Stimulated activated CD8-positive, alpha-beta memory T cell treated with anti-CD3 and anti-CD28 coated beads, Interleukin-4, amount 100 ng/mL, for 1 hour (primary cell): Measurements from ENCODE around the gene EPS8.
"Not testable (repeated sequence)": the region's sequence is repeated elsewhere in the genome, so short reads cannot be mapped to it uniquely, and the experiment has no call there.

Source experiments
- DNase-seq, 2 donors: peaks; one replicate each; pipeline ENCODE4 v3.0.0-alpha.2; 2020; ENCODE audit warnings: low read depth in 2 of 2, low spot score in 1 of 2

Gene EPS8

DNA sequence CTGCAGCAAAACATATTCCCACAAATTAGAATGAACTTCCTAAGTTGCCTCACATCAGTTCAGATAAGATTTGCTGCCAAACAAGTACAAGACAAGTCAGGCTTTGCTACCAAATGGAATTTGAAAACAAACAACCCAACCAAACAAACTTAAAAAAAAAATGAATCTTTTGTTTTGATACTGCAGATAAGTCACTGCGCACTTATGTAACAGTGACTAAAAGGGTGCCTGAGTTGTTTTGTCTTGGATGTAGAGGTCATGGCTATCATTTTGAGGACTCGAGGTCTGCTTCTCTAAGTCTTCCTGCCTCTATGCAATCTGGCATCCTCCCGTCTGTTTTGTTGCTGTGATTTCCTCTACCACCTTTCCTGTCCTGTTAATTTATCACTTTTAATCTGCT, 11.1 kb upstream of the EPS8 start:
- DNase-seq, result no peak

DNA sequence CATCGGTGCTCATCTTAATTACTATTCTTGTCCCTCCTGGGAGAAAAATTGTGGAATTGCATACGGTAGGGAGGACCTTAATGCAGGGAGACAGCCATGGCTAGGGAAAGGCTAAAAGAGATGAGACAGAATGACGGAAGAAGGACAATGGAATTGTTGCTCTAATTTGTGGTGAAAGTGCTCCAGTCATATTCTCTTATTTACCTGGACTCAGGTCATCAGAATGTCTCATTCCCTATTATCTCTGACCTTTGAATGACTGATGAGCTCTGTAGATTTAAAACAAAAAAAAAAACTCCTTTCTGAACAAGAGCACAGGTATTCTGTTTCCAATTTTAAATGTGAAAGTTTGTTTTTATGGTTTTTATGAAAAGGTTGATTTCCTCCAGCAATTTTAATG, 8.6 kb upstream of the EPS8 start:
- no peak for DNase-seq

DNA sequence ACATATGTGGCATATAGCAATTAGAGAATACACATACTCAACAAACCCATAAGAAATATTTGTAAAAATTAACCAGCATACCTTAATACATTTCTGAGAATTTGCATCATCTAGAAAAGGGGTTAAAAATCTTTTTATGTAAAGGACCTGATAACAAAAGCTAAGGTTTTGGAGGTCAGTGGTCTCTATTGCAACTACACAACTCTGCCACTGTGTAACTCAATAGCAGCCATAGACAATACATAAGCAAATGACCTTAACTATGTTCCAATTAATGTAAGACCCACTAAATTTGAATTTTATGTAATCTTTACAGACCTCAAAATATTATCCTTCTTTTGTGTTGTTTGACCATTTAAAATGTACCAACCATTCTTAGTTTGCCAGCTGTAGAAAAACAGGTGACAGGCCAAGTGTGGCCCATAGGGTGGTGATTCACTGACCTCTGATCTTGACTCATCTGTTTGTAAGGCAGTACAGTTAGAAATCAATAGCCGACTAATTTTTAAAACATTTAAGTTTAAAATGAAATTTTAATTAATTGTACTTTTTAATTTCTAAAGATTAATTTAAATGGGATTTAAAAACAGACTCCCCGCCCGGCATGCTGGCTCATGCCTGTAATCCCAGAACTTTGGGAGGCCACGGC, 7.4 kb upstream of the EPS8 start:
- no peak for DNase-seq

DNA sequence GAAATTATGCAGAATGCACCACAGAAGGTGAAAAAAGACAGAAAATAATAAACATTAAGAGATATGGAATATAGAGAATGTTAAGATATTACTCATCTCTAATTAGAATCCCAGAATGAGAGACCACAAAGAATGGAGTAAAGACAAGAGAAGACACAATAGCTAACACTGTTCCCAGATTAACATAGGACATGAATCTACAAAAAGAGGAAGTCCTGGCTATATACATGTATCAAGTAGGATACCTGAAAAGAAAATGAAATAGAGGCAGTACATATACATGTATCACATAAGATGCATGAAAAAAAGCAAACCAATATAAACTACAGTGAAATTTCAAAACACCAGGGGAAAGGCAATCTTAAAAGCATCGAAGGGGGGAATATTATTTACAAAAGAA, 5.6 kb upstream of the EPS8 start:
- DNase-seq, result no peak

DNA sequence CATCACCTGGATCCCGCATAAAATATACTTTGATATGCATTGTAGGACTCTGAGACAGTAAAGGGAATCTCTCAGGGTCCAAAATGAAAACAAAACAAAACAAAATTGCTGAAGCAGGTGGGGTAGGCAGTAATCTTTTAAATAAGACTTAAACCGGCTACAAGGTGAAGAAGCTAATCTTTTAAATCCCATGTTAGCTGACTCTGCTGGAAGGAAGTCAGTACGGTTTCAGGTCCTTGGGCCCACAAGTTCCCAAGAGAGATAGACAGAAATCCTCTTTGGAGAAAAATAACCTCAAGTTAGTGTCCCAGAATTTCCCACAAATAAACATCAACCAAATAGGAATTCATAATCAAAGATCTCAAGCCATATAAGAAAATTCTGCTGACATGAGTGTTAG, 5.0 kb upstream of the EPS8 start:
- no peak for DNase-seq

DNA sequence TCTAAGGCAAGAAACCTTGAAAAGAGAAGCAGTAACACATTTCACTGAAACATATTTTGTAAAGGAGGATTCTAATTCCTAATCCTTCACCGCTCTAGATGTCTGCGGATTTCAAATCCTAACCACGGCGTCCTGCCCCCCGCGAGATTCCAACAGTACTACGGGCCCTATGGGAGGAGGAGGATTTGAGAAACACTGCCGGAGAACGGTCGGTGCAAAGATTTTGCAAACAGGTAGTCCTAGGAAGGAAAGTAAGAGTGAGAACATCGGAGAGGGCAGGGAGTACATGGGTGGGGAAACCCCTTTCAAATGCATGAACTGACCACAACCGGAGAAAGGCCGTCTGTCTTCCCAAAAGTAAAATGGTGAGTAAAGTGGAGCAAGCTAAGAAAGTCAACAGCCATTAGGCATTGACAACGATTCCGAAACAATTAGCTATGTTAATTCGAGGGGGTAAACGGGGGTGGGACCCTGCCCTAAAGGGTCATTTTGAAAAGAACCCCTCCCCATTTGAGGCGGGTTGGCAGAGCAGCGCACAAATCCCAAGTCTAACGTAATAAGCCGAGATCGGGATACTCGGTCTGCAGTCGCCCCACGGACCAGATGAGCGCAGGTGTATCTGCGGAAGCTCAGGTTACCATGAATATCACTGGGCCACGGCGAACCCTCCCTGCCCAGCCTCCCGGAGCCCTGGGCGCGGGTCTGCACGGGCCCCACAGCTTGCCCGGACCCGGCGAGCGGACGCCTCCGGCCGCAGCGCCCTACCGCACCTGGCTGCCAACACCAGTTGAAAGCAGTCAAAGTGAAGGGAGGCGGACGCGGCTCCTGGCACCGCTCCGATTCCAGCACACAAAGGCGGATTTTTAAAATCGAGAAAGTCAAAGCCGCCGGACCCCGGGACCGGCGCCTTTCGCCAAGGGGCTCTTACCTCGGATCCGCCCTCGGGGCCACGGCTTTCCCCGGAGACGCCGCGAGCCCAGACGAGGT, 662 bp downstream of the EPS8 start:
- peak in 1 of 2 donors; percentile 4 for DNase-seq

DNA sequence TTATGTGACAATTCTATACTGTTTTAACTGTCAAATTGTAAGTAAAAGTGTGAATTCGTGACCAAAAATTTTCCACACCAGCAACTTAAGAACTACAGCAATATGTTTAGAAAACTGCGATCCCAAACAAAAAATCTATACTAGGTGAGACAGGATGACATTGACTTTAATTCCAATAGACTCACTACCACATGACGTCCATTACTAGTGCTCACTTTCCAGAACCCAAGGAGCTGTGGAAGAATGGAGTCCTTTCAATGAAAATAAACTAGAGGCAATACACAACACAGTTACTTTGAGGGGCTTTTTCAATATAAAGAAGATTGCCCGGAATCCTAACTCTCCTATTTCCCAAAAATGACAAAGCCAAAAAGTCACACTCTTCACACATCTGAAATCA, 1.4 kb downstream of the EPS8 start:
- no peak for DNase-seq

DNA sequence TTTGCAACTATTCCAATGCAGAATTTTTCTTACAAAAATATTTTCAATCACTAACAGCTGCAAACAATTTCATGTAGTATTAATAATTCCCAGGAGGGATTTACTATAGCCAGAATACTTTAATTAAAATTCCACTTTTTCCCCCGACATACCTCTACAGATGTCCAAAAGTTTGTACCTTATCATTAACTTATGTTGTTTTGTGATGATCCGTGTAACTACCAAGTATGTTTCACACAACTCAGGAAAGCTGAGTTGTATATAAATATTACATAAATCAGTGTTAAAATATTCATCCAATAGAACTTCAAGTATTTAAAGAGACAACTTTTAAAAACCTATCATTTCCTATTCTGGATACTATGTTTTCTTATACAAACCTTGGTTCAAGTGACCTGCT, 2.4 kb downstream of the EPS8 start:
- no peak for DNase-seq

DNA sequence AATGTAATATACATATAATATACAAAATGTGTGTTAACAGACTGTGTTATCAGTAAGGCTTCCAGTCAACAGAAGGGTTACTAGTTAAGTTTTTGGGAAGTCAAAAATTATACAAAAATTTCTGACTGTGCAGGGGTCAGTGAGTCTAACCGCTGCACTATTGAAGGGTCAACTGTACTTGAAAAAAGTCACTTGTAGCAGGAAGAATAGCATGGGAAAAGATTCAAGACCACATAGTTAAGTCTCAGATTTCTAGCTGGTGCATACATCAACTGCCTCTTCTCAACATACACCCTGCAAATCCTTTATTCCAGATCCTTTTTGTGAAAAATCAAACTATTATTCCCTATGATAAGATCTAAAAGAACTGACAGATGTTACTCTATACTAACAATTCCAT, 5.9 kb downstream of the EPS8 start:
- DNase-seq, result no peak

DNA sequence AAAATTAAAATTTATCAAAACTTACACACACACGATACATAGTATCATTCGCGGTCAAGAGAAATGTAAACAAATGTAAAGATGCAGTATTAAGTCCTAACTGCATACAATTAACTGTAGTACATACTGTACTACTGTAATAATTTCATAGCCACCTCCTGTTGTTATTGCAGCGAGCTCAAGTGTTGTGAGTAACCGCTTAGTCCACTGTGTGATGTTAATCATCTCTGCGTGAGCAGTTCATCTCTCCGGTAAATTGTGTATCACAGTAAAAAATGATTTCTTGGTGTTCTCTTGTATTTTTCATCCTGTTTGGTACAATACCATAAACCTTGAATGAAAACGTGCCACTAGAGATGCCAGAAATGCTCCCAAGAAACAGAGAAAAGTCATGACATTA, 6.5 kb downstream of the EPS8 start:
- DNase-seq, result no peak

DNA sequence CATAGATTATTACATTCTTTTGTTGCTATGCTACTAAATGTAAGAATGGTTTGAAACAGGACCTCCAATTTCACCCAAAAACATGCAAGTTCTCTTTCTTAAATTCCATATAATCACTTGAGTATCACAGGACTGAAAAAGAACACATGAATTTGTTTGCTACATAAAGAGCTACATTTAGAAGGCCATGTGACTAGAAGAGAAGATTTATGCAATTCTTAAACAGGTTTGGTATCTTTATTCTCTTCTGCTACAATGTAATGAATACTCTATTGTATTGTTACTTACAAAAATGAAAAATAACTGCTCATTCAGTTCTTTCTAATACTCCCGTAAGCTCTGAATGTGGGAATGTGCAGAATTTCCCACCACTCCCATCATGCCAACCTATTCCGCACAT, 9.3 kb downstream of the EPS8 start:
- no peak for DNase-seq

DNA sequence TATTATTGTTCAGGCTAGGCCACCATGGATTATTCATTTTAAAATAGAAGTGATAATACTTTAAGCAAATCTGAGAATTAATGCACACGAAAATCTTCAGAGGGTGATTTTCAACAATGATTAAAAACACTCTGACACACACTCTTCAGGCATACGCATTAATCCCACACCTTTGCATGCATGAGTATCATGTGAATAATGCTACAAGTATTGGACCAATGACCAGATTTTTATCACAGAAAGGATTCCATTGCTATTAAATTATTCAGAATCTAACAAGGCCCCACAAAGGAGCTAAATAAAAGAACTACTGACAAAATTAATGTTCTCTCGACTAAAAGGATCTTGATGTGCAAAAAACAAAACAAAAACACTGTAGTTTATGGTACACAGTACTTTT, 11.1 kb downstream of the EPS8 start:
- no peak for DNase-seq

DNA sequence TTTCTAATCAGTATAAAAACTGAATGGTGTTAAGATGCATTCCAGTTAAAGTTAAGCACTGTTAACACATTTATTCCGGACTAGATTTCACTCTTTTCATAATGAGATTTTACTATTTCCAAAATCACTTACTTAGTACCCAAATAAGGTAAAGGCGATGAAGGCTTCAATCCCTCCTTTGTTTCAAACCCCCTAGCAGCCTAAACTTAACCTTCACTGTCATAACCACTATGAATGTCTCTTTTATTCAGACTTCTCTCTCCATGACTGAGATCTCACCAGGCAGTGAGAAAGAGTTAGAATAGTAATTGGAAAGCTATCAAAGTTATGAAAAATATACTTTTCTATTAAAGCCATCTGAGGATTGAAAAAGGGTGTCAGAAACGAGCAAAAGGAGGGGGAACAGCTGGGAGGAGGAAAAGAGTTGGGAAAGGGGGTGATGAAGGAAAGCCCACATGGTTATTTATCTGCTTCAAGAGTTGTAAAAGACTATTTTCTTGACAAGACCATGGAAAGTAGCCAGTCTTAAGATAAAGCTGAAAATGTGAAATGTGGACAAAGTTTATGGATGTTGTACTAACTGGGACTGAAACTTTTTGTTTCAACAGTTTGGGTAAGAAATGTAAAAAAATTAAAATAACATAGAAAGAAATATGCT, 11.7 kb downstream of the EPS8 start:
- DNase-seq, result no peak

DNA sequence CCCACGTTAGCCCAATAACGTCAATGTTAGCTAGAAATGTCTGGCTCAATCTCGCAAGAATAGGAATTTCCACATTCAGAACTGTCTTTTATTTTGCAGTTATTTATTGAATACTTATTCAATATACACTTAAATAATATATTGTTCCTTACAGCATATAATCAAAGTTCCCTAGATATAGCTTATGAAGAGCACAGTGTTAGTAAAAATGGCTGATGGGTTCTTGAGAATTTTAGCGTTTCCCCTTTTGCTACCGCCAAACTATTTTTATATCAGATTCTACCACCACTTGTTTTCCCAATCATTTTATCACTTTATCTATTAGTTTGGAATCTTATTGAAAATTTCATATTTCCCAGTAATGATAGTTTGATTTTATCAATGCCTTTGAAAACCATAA, 12.7 kb downstream of the EPS8 start:
- DNase-seq, result no peak

DNA sequence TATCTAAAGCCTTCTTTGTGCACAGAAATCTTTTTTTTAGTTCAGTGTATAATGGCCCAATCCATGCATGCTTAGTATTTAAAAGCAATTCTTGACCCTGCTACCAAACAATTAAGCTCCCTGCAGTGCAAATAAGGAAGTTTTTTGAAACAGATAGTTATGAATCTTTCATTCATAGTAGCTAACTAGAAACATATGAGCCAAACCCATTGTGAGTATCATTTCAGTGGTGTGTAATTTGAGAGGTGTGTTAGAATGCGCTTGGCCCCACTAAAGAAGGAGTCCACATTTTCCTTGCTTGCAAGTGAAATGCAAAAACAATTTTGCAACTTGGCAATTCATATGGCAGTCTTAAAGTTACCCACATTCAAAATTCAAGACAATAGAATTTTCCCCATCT, 14.4 kb downstream of the EPS8 start:
- no peak for DNase-seq

DNA sequence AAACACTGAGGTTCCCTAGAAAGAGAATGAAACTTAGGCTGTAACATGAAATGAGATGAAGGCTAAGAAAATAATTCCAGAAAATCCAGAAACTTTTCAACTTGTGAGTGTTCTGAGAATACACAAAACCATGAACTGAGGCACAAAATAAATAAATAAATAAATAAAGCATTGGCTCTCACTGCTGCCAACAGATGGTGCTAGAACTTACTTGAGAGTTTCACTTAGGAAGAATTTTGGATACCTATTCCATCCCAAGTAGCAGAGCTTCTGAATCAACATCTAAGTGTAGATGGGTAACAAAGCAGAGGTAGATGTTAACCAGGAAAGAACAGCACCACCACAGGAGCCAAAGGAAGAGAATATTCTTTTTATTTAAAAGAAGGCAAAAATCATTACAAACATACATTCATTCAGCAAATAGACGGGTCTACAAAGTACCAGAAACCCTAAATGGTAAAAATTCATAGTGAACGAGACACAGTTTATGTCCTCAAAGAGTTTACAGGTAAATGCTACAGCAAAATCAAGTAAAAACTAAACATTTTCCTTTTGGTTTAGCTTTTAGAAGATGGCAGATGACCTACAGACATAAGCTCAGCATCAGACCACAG, 16.7 kb downstream of the EPS8 start:
- no peak for DNase-seq

DNA sequence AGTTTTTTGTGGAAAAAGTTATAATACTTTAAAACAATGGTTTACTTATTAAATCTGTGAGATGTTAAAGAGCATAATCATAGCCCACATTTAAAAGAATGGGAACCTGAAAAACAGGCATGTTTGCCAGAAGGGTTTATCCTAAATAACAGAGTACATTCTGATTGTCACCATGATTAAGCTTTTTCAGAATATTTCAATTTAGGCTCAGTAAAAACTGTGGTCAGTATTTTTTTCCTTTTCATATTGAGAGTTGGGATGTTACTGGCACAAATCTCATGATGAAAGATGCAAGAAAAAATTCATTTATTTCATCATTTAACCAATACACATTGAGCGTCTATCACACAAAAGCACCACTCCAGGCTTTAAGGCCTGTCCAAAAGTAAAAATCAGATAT, 18.6 kb downstream of the EPS8 start:
- DNase-seq, result no peak

DNA sequence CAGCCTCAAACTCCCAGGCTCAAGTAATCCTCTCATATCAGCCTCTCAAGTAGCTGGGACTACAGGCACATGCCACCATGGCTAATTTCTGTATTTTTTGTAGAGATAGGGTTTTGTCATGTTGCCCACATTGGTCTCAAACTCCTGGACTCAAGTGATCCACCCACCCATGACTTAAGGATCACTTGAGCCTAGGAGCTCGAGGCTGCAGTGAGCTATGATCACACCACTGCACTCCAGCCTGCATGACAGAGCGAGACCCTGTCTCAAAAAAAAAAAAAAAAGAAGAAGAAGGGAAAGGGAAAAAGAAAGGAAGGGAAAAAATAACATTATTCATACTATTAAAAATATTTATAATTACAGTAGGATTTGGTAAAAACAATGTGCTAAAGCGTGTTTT, 19.2 kb downstream of the EPS8 start:
- no peak for DNase-seq

DNA sequence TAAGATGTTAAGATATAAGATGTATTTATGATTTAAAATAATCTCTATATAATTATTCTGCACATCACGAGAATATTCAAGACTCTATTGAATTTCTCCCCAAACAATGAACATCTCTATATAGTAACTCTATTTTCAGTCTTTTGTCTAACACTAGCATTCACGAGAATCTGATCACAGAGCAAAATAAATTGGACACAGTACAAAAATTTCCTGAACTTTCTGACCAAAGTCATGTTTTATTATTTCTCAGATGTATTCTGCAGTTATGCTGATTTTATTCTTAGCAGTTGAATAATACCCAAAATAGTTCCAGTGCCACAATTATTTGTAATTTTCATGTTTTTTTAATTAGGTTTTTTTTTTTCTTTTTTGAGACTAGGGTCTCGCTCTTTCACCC, 19.6 kb downstream of the EPS8 start:
- DNase-seq, result no peak

DNA sequence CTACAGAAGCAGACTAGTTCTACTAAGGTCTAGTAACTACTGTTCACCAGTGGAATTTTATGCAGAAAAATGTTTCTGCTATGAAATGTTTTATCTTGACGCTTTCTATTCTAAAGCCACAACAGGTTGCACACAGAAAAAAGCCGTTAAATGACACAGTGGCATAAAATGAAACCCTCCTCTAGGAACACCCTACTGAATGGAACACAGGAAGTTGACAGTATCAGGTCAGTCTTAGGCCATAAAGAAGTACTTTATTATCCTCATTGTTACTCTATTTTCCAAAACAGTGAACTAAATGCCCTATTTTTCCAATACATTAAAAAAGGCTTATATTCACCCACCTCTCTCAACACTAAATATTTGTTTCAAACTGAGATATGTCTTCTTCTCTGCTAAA, 21.9 kb downstream of the EPS8 start:
- no peak for DNase-seq

DNA sequence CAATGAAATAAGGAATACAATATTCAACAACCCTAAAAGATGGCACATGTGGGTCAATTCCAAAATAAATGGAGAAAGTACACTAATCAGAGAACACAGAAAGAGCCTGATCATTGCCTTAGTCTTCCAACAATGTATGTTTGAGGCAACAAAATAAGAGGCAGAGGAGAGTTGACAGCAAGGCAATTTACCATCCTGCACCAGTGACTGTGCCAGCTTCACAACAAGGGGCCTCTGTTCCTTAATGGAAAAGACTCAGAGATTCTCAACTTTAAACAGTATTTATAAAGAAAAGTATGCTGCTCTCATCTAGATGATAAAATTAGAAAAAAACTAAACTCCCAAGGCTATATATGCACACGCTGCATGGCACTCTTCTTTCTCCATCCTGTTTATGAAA, 25.9 kb downstream of the EPS8 start:
- no peak for DNase-seq

DNA sequence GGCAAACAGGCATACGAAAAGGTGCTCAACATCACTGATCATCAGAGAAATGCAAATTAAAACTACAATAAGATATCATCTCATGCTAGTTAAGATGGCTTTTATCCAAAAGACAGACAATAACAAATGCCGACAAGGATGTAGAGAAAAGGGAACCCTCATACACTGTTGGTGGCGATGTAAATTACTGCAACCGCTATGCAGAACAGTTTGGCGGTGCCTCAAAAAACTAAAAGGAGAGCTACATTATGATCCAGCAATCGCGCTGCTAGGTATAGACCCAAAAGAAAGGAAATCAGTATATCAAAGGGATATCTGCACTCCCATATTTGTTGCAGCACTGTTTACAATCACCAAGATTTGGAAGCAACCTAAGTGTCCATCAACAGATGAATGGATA, 27.0 kb downstream of the EPS8 start:
- DNase-seq, result not testable (repeated sequence)
